GM18907 (cell line): ENCODE data around the gene VSIG4.

Experiments
- ATAC-seq: cut with Tn5 transposase; IDR thresholded peaks from one replicate; pipeline ENCODE4 v1.9.1; 2021; ENCODE audit warnings: mild to moderate bottlenecking, moderate library complexity; ENCODE audit not compliant: unreplicated experiment

Gene VSIG4

DNA sequence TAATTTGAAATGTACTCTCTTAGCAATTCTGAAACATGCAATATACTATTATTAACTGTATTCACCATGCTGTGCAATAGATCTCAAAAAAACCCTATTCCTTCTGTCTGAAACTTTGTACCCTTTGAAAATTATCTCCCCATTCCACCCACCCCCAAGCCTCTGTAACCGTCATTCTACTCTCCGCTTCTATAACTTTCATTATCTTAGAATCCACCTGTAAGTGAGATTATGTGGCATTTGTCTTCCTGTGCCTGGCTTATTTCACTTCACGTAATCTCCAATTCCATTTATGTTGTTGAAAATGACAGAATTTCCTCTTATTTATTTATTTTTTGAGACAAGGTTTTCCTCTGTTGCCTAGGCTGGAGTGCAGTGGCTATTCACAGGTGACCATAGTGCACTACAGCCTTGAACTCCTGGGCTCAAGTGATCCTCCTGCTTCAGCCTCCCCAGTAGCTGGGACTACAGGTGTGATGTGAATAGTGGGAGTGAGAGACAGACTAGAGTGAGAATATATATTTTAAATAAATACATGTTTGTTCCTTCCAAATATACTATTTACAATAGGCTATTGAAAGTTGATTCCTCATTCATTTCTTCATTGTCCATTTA lies 30.5 kb downstream of the VSIG4 start:
- ATAC-seq, result no peak

DNA sequence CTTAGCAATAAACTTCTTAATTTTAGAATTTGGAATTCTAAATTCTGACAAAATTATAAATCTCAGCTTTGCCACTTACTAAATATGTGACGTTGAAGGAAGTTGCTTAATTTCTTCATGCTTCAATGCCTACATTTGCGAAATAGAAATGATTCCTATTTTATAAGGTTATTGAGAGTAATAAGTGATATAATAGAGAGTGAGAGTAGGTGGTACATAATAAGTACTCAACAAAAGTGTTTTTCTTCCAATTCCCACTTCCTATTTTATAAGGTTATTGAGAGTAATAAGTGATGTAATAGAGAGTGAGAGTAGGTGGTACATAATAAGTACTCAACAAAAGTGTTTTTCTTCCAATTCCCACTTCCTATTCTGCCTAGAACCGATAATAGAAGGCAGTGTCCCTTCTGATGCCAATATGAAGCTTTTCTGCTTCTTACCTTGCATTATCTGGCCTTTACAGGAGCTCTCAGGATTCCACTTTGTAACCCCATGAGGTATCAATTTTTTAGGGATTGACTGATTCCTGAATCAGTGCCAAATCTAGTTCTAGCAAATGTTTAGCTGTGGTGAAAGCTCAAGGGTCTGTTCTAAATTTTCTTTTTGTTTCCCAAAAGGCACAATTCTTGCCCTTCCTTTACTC lies 31.4 kb downstream of the VSIG4 start:
- ATAC-seq, result no peak

DNA sequence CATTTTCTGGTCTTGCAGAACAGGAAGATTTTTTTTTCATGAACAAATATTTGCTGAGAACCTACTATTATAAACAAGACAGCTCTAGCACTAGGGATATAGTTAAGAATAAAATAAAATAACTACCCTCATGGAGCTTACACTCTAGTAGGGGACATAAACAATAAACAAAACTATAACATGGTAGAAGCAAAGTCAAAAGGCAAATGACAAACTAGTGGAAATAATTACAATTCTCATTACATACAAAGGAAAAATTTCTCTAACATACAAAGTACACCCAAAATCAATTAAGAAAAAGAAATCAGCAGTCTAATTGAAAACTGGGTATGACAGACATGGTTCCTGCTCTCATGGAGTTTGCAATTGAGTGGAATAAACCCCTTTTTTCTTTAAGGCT lies 32.0 kb downstream of the VSIG4 start:
- no peak for ATAC-seq

DNA sequence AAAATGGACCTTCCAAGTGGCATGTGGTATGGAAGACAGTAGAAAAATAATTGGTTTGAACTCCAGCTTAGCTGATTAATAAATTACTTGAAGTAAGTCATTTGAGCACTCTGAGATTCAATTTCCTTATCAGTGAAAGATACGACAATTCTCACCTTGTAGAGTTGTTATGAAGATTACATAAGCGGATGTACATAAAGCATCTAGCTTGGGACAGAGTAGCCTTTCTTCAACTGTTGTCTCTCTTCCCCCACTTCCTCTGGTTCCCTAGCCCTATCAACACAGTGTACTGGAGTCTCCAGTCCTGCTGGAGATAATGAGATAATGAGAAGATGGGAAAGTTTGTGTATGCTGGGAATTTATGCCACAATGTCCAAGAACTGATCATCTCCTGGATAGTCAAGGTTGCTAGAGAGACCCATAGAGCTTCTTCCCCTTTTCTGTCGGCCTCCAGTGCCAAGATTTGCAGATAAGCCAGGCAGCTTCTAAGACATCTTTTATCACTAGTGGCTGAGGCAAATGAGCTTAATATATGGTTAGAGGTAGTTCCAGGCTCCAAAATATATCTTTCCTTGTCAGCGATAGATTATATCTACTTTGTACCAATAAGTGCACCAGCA lies 33.9 kb downstream of the VSIG4 start:
- no peak for ATAC-seq

DNA sequence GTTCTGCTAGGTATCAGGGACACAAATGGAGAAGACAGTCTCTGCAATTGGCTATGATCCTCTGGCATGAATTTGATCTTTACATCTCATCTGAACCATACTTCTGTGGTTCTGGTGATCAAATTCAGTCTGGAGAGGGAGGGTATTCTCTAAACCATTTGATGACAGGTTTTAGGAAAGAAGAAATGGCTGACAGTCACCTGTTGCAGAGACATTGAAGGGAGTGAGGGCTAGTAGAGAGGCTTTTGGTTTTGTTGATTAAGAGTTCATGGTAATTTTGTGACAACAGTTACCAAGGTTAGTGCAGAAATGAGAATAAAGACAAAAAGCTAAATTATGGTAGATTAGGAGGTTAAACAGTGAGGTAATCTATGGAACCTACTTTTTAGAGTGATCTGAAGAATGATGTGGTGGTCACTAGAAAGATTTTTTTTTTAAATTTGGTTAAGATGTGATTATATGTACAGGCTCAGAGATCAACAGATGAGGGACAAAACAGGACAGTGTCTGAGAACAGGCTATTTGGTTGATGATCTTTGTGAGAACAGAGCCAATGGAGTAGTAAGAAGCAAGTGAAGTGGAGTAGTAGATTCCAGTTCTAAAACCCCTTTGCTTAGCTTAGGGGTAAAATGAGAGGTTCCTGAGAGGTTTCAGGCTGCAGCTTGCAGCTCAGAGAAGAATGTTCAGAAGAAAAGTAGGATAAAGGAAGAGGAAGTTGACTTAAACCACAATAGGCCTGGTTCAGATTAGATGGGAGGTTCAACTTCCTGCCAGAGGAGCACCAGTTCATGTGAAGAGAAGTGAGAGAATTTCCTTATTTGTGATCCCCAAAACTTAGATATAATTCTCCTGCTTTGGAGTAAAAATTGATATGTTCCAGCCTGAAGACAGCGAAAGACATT lies 34.7 kb downstream of the VSIG4 start:
- no peak for ATAC-seq

DNA sequence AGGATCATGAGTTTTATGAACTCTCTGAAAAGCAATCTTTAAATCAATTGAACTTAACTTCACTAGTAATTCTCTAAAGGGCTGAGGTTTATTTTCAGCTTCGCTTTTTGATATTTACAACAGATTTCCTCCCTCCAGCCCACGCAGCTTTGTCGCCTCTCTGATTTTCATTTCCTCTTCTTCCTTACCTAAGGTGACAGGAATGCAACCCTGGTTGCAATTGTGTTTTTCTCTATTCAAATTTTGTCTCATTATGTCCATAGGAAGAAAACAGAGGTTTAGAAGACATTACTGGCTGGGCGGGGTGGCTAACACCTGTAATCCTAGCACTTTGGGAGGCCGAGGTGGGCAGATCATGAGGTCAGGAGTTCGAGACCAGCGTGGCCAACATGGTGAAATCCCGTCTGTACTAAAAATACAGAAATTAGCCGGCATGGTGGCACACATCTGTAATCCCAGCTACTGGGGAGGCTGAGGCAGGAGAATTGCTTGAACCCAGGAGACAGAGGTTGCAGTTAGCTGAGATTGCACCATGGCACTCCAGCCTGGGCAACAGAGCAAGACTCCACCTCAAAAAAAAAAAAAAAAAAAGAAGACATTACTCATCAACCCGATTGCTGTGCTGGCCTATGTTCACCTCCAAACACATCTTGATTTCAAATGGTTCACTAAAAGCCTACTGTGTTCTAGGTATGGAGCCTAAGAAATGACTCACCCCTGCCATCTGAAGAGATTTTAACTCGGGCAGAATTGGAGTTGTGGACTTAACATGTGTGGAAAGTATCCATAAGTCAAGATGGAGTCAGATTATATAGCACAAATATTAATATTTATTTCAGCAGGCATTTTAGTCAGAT lies 36.8 kb downstream of the VSIG4 start:
- ATAC-seq, result peak; percentile 42

DNA sequence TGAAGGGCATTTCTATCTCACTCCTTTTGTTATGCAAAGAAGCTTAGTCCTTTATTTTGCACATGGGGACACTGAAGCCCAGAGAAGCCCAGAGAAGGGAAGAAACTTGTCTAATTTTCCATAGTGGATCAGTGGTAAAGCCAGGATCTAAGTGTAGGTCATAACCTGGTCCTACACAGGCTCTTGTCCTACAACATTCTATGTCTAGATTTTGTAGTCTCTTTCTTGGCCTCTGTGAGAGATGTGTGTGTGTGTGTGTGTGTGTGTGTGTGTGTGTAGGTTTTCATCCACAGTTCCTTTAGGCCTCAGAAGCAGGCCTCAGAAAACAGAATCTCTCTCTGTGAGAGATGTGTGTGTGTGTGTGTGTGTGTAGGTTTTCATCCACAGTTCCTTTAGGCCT lies 38.3 kb downstream of the VSIG4 start:
- ATAC-seq, result no peak

DNA sequence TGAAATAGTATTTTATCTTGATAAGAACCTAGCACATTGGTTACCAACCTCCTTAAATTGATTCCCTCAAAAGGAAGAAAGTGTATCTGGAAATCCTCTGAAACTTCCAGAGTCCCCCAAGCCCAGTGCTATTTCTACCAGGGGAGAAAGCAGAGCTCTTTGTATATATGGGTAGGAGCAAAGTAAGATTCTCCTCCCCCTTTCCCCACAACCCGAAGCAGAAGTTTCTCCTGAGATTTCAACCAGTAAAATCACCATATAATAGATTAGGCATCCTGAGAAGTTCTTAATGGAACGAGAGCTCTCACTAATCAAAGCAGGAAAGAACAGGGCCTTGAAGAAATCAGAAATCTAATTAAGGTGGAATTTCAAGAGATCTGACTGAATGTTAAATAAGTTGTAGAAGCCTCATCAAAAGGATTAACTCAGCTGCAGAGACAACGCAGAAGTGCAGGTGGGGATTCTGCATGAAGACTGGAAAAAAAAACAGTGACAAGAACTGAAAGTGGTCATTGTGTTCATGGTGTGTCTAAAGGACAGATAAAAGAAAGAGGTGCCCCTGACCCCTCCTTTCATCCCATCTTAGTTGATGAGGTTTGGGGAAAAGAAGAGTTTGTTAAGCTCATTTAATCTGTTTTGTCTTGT lies 39.1 kb downstream of the VSIG4 start:
- ATAC-seq, result no peak

DNA sequence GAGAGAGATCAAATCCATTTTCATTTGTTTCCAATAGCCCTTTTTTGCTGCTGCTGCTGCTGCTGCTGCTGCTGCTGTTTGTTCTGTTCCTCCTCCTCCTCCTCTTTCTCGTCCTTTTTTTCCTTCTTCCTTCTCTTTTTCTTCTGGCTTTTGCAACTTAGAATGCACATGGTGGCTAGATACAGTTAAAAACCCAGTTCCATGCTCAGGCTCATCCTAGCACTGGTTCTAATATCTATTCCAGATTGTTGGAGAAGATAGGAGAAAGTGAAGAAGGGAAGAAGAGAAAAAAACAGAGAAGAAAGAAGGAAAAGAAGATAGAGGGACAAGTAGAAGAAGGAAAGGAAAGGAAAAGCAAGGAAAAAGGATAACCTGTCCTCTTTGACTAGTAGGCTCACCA lies 39.7 kb downstream of the VSIG4 start:
- ATAC-seq, result no peak

DNA sequence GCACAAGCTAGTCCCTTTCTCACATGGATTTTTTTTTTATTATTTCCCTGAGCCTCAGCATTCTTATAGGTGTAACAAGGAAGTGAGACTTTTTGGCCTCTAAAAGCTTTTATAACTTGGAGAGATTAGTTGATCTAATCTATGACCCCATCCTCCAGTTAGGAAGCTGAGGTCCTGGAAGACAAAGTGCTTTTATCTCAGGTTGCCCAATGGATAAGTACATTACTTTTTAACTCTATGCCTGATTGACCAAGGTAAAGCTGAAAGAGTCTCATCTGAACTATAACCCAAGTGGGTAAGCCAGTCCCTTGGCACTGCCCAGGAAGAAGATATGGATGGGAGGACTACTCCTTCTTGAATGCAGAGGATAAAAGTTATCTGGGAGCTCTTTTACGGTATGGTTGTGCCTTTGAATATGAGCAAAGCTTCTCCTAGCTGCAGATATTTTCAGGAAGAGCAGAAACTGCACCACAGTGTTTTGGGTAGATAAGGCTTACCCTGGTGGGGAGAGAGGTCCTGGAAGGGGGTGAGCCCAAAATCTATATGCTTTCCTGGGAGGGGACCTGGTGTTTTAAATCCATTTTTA lies 40.2 kb downstream of the VSIG4 start:
- no peak for ATAC-seq

DNA sequence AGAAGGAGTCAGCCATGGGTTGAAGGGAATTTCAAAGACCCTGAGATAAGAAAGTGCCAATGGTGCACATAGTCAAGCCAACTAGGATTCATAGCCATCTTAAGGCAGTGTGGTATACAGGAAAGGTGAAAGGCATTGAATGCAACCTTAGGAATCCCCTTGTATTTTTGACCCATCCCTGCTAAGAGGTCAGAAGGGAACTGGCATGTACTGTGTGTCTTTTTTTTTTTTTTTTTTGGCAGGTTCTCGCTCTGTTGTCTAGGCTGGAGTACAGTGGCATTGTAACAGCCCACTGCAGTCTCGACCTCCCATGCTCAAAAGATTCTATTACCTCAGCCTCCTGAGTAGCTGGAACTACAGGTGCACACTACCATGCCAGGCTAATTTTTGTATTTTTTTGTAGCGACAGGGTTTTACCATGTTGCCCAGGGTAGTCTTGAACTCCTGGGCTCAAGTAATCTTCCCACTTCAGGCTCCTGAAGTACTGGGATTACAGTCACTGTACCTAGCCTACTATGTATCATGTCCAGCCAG lies 40.8 kb downstream of the VSIG4 start:
- ATAC-seq, result no peak

DNA sequence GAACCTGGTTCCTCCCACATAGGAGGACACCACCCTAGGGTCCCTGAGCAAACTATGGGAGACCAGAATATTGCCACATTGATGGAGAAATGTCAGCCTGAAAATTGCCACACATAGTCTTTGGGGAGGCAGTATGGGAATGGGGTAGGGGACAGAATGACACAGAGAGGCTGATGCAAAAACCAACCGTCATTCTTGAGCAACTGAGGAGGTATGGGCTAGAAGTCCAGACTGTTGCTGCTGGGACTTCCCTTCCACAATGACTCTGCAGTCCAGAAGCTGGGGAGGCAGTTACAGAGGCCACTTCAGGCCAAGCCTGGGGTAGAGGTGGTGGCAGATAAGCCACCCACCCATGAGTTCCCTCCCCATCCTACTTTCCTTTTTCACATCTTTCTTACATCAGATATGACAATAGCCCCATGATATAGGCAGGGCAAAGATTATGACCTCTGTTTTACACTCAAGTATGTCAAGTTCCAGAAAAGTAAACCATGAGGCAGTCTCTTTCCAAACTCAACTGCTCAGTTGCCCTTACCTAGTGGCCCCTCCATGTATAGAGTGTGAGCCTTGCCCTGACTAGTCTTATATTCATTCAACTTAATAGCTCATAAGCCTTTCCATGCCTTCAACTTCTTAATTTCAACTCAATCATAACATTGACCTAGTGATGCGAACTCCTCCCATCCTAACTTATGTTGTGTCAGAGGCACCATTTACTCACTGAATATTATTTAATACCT lies 41.7 kb downstream of the VSIG4 start:
- no peak for ATAC-seq

DNA sequence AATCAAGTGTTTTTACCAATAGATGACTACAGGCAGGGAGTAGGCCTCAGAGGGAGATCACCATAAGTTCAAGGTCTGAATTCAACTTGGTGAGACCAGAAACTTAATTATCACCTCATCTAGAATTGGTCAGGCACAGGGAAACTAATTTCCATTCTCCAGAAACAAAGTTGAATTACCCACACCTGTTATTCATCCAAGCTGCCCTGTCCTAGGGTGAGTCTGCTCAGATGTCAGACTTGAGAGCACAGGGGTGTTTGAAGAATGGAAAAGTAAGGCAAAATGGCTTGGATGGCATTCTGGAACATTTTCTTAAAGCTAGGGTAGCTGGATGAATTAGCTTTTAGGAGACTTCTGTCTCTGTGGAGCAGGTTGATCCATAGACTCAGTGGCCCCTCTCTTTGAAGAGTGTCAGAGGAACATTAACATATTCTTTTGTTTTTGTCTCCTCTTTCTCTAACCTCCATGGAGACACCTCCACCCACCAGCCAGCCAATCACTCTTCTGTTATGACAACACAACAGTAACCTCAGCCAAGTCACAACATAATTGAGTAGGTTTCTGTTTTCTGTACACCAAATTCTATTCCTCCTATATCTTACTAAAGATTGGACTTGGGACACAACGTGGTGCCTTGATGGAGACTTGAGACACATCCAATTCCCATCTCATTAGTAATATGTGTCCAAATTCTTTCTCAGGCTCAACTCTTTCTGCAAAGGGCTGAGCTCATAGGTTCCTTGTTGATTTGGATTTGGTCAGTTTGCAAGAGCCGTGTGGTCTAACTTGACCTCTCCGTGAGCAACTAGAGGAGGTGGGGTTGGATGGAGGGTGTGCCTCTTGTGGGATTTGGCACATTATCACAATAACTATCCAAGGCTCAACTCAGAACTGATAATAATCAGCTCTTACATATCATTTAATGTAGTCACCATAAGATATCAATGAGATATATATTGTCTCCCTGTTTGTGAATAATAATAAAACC lies 45.1 kb downstream of the VSIG4 start:
- ATAC-seq, result no peak

DNA sequence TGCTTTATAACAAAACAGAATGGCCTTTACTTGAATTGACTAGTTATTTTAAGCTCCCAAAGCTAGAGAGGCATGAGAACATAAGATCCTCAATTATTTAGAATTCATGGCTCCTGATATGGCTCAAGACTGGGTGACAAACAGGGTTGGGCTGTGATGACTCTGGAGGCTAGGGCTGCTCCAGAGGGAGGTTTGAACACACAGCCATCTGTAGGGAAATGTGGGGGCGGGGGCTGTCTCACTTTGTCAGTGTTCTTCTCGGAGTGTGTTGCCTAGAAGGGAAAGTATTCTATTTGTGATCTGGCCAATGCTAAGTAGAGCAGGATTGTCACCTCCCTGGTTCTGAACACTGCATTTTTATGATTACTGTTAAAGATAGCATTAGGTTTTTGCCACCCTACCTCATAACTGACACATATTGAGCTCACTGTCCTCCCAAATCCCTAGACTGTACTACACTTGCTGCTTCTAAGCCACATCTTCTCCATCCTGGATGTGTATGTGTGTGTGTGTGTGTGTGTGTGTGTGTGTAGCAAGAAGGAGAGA lies 45.9 kb downstream of the VSIG4 start:
- ATAC-seq, result no peak

DNA sequence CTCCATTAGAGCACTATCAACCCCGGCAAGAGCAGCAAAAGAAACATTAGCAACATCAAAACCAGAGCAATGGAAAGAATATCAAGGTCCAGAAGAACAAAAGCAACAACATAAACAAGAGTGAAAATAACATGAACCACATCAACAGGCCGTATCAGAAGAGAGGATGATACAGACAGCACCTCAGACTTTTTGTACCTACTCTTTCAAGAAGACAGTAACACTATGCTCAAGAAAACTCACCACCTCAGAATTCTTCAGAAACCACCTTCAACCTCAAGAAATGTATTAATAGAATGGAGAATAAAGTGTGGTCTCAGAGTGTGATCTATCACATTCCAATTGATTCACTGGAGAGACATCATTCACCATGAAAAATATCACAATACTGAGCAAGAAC lies 46.5 kb downstream of the VSIG4 start:
- no peak for ATAC-seq

DNA sequence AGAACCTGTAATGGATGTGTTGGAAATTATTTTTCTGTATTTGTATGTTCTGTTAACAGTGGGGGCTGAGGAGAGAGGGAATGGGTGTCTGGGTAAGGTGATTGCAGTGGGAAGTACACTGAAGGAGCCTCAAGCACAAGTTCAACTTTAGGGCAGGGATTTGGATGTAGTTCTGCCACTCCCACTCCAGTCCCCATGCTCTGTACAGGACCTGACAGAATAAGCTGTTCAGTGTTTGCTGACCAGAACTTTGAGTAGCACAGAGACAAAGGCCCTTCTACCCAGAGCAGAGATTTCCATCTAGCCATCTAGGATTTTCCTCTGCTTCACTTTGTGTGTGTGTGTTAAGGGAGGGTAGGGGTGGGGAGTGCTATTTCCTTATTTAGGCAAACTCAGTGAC lies 49.2 kb downstream of the VSIG4 start:
- no peak for ATAC-seq

DNA sequence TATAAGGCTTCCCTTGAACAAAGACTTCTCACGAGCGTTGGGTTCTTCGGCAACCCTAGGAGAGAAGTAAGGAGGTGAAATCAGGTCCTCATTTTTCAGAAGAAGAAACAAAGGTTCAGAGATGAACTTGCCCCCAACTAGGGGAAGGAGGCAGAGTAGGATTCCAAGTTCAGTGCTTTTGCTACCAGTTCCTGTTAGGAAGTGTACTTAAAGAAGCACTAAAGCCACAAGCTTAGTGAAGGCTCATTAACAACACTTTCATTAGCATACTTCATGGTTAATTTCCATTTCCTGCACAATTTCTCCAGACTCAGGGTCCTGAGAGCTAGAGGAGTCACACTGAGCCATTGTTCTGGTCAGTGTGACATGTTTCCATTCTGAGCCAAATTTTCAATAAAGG lies 52.1 kb downstream of the VSIG4 start:
- ATAC-seq, result no peak
